CD4-positive, alpha-beta T cell treated with Interferon alpha-2 for 1 hour (primary cell): ENCODE measurements around the gene ITGB7.
A peak's percentile ranks its signal among the peaks of the same experiment; 100 is the strongest.

Source experiments
- DNase-seq, 2 donors: peaks; one replicate each; pipeline ENCODE4 v3.0.0-alpha.2; 2020 to 2022

ITGB7 gene

GRCh38 chr12:53207042-53207441 is at the start of gene ITGB7:
Gene ITGB7 (minus strand): TSS chr12:53207251. CDS start chr12:53200443, 6,808 bp downstream.
- peak; percentile 69 to 75 for DNase-seq

- no peak for DNase-seq
Measured at GRCh38 chr12:53255996-53256395, 48.9 kb upstream of the ITGB7 start.

GRCh38 chr12:53254816-53255545 is 47.9 kb upstream of the ITGB7 start:
- no peak for DNase-seq

DNA sequence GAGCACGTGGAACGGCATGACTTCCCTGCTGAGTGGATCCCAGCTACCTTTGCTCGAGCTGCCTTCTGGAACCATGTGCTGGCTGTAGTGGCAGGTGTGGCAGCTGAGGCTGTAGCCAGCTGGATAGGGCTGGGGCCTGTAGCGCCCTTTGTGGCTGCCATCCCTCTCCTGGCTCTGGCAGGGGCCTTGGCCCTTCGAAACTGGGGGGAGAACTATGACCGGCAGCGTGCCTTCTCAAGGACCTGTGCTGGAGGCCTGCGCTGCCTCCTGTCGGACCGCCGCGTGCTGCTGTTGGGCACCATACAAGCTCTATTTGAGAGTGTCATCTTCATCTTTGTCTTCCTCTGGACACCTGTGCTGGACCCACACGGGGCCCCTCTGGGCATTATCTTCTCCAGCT is 46.2 kb upstream of the ITGB7 start:
- no peak for DNase-seq

GRCh38 chr12:53252349-53252916 is 45.4 kb upstream of the ITGB7 start:
- DNase-seq, result no peak

DNA sequence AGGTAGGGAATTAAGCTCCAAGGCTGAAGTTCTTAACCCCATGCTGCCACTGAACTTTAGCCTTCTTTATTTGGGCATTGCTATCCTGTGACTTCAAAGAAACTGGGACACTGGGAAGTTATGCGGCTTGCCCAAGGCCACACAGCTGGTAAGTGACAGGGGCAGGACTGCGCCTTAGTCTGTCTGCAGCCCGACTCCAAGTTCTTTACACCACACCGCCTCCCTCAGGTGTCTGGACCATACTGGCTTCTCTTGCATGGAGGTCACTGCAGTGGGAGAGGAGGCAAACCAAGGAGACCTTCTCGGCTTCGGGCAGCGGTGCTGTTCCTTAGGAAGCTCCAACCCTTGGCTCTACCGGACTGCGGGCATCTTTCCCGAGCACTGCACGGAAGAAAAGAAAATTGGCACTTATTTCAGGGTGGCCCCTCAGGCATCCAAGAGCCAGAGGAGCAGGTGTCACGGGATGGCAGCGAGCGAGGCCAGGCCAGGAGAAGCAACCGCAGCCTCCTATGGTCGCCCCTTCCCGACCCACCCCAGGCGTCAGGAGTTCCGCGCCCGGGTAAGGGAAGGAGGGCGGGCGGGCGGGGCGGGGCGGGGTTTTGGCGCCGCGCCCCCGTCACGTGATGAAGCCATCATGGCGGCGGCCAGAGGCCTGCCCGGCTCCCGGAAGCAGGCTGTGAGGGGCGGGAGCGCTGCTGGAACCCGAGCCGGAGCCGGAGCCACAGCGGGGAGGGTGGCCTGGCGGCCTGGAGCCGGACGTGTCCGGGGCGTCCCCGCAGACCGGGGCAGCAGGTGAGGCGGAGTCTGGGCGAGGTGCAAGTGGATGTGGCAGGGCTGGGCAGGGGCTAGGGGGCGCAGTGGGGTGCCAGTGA is 44.7 kb upstream of the ITGB7 start:
- peak; percentile 62 to 76 for DNase-seq

GRCh38 chr12:53245286-53245685 is 38.2 kb upstream of the ITGB7 start:
- no peak for DNase-seq

GRCh38 chr12:53244337-53244736 is 37.3 kb upstream of the ITGB7 start:
- DNase-seq, result no peak

DNA sequence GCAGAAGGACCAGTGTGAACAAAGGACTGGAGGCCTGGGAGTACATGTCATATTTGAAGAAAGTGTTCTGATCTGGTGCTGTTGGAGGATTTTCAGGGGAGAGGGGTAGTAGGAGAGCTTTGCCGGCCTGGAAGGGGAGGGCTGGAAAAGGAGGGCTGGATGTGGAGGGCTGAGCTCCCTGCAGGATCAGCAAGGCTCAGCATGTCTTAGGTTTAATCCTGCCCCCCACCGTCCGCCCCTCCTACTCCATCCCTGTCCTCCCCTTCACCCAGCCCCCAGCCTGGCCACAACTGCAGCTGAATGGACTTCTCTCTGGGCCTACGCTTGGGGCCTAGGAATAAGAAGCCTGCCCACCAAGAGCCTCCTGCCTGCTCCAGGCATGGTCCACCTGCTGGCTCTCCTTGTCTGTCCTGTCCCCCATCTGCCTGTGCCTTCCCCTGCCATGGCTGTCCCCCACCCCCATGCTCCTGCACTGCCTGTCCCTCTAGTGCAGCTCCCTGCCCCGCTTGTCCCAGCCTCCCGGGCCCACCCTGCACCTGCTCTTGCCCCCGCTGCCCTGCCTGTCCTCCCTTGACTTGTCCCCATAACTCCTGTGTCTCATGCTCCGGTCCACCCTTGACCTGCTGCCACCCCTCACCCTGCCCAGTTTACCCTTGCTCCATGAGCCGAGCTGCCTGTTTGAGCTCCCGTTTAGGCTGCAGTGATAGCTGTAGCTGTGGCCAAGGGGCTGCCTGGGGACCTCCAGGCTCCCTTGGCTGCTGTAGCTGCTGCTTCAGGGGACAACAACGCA is 34.8 kb upstream of the ITGB7 start:
- no peak for DNase-seq

GRCh38 chr12:53239643-53240258 is 32.7 kb upstream of the ITGB7 start:
- DNase-seq, result no peak

- peak; percentile 44 to 78 for DNase-seq
Measured at GRCh38 chr12:53236443-53237111, 29.5 kb upstream of the ITGB7 start.

- DNase-seq, result no peak
Measured at GRCh38 chr12:53235742-53236442, 28.8 kb upstream of the ITGB7 start.

DNA sequence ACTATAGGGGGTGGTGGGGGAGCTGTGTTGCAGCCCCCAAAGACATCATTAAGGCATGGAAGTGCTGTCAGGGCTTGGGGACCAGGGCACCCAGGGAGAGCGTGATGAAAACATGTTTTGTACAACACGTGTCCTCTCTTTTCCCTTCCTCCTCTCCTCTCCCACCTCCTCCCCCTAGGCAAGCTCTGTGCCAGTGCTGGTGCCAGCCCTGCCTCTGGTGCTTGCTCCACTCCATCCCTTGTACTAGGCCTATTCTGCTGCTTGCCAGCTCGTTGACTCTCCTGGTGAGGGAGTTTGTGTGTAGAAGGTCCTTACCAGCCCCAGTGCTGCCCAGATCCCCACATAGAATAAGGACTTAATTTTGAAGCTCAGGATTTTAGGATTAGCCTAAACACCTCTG is 28.1 kb upstream of the ITGB7 start:
- DNase-seq, result no peak

- no peak for DNase-seq
Measured at GRCh38 chr12:53234271-53234914, 27.3 kb upstream of the ITGB7 start.

DNA sequence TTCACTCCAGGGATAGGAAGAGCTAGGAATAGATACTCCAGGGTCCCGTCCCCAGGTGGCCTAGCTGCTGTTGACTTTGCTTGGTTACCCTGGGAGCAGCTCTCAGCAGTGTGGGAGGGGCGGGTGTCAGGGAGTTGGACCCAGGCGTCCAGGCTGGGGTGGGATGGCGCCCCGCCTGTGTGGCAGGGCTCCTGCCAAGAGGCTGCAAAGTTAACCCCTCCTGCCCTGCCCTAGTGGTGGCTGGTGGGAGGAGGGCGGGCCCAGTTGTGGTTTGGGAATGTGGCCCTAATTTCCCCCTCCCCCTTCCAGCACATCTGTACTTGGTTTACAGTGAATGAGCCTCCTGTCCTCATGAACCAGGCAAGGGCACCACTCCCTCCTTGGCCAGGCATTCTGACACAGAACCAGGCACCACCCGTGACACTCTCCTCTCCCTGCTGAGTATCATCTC is 26.6 kb upstream of the ITGB7 start:
- DNase-seq, result no peak

GRCh38 chr12:53232646-53233461 is 25.8 kb upstream of the ITGB7 start:
- DNase-seq, result peak in 1 of 2 donors; percentile 62

GRCh38 chr12:53231921-53232645 is 25.0 kb upstream of the ITGB7 start, which contains the start of gene RARG:
Gene RARG (minus strand): TSS chr12:53232209. CDS start chr12:53227545, 4,664 bp downstream.
- peak; percentile 49 to 78 for DNase-seq

DNA sequence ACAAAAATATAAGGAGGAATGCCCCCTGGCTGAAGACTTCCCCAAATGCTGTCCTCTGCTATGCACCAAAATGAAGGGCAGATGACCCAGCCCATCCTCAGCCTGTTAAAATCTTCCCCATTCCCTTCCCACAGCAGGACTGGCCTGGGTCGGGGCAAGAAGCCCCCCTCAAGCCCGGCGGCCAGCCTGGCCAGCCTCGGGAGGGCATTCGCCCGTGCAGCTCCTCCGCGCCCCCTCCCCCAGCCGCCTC is 24.5 kb upstream of the ITGB7 start:
- no peak for DNase-seq
